HAP-1 (cell line): Measurements from ENCODE around the gene KSR2.
"Not testable (repeated sequence)": the region's sequence is repeated elsewhere in the genome, so short reads cannot be mapped to it uniquely, and the experiment has no call there.

Experiments
- DNase-seq, 2 experiments: peaks; one replicate each; pipeline ENCODE4 v3.0.0-alpha.2; 2016 to 2020; ENCODE audit warnings: low spot score in 2 of 2
- H3K27me3 ChIP-seq: fragments of 250-450 bp; sonication (Bioruptor Pico); 2 replicates; pipeline ENCODE4 v1.5.1; 2020; ENCODE audit warnings: low read depth, mild to moderate bottlenecking, moderate library complexity
- H3K36me3 ChIP-seq: fragments of 250-450 bp; sonication (Bioruptor Pico); replicated peaks from 2 replicates; pipeline ENCODE4 v1.5.1; 2020; ENCODE audit warnings: mild to moderate bottlenecking
- H3K4me1 ChIP-seq: fragments of 250-450 bp; sonication (Bioruptor Pico); 2 replicates; pipeline ENCODE4 v1.5.1; 2020; ENCODE audit warnings: mild to moderate bottlenecking
- H3K4me3 ChIP-seq: fragments of 250-450 bp; sonication (Bioruptor Pico); 2 replicates; pipeline ENCODE4 v1.5.1; 2020; ENCODE audit warnings: mild to moderate bottlenecking, moderate library complexity
- H3K9me3 ChIP-seq: fragments of 250-450 bp; sonication (Bioruptor Pico); 2 replicates; pipeline ENCODE4 v1.5.1; 2020; ENCODE audit warnings: mild to moderate bottlenecking, moderate library complexity
- in situ Hi-C: fragments of 300-500 bp; cut with MboI; formaldehyde crosslinking; loops from 3 replicates; pipeline ENCODE4 v1.14.3; 2020; ENCODE audit warnings: low sequenced_read_pairs, inconsistent platforms, mixed read lengths

KSR2 gene

DNA sequence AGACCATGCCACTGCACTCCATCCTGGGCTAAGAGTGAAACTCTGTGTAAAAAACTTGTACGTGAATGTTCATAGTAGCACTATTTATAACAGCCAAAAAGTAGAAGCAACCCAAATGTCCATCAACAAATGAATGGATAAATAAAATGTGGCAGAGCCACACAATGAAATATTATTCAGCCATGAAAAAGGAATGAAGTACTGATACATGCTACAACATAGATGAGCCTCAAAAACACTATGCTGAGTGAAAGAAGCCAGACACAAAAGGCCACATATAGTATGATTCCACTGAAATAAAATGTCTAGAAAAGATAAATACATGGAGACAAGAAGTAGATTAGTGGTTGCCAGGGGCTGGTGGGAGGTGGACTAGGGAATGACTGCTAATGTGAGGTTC is 72.8 kb downstream of the KSR2 start:
- H3K9me3 ChIP-seq, result no peaks in the 10 kb centered on the region
- no peak for DNase-seq
- no peaks in the 10 kb centered on the region for H3K4me1 ChIP-seq
- H3K36me3 ChIP-seq, result no peaks in the 10 kb centered on the region
- in situ Hi-C loops, result no loop called here
- H3K27me3 ChIP-seq, result no peaks in the 10 kb centered on the region; the same call in 1 of the 2 replicates
- no peak overlapping the region for H3K4me3 ChIP-seq

DNA sequence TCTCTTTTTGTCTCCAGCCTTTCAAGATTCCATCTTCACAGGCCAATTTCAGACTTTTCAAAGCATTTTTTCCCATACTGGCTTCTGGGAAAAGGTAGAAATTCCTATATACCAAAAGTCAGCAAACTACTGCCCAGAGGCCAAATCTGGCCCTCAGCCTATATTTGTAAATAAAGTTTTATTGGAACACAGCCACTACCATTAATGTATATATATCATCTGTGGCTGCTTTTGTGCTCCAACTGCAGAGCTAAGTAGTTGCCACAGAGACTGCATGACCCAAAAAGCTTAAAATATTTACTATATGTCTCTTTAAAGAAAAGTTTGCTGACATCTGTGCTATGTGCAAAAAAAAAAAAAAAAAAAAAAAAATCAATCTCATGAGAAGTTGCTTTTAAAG is 76.3 kb downstream of the KSR2 start:
- H3K4me1 ChIP-seq, result no peaks in the 10 kb centered on the region
- no peak overlapping the region for H3K4me3 ChIP-seq
- H3K27me3 ChIP-seq, result no peaks in the 10 kb centered on the region
- in situ Hi-C loops, result no loop called here
- no peaks in the 10 kb centered on the region for H3K9me3 ChIP-seq
- H3K36me3 ChIP-seq, result no peaks in the 10 kb centered on the region
- no peak for DNase-seq

- H3K4me1 ChIP-seq, H3K4me3 ChIP-seq, H3K27me3 ChIP-seq, H3K36me3 ChIP-seq, H3K9me3 ChIP-seq, DNase-seq, in situ Hi-C loops: not testable (repeated sequence)
Measured at GRCh38 chr12:117891265-117891664, 77.5 kb downstream of the KSR2 start.

- Histone ChIP-seq H3K4me3 (no peak overlapping the region), H3K36me3 (no peaks in the 10 kb centered on the region), H3K9me3 (no peaks in the 10 kb centered on the region), H3K4me1 (no peaks in the 10 kb centered on the region), H3K27me3 (no peaks in the 10 kb centered on the region)
- in situ Hi-C loops, result no loop called here
- DNase-seq, result no peak
Measured at GRCh38 chr12:117890644-117891043, 78.1 kb downstream of the KSR2 start.

DNA sequence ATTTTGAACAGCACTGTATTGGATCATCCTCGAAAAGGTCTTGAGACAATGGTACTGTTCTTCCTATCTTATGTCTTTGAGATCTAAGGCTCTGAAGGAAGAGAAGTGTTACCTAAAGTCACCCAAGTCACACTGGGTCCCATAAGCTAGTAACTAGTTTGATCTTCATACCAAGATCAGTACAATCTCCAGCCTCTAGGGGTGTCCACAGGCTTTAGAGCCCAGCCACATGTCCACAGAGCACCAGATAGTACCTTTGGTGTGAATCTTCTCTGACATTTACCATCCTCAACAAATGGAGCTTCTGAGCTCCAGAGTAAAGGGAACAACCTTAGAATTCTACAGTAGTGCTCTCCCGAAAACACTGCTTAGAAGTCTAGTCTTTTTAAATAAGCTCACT is 78.7 kb downstream of the KSR2 start:
- Histone ChIP-seq H3K36me3 (no peaks in the 10 kb centered on the region), H3K9me3 (no peaks in the 10 kb centered on the region), H3K4me1 (no peaks in the 10 kb centered on the region), H3K4me3 (no peak overlapping the region), H3K27me3 (no peaks in the 10 kb centered on the region)
- in situ Hi-C loops, result no loop called here
- no peak for DNase-seq

GRCh38 chr12:117889098-117889497 is 79.7 kb downstream of the KSR2 start:
- no peak overlapping the region for H3K4me3 ChIP-seq
- no peaks in the 10 kb centered on the region for H3K27me3 ChIP-seq
- no peaks in the 10 kb centered on the region for H3K9me3 ChIP-seq
- no peaks in the 10 kb centered on the region for H3K4me1 ChIP-seq
- no peak for DNase-seq
- H3K36me3 ChIP-seq, result no peaks in the 10 kb centered on the region
- in situ Hi-C loops, result no loop called here

DNA sequence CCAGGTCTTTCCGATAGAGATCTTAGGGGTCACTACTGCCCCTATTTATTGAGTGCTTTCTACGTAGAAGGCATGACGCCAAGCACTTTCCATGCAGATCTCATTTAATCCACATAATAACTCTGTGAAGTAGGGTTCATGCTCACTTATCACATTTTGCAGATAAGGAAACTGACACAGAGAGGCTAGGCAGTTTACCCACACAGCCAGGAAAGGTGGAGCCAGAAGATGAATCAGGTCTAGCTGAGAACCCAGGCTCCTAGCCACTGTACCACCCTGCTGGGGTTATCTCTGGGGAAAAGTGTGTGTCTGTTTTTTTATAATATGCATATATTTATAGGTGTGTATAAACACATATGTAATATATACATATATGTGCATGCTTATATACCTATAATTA is 83.6 kb downstream of the KSR2 start:
- Histone ChIP-seq H3K36me3 (no peaks in the 10 kb centered on the region), H3K4me1 (no peaks in the 10 kb centered on the region), H3K4me3 (no peak overlapping the region), H3K27me3 (no peaks in the 10 kb centered on the region), H3K9me3 (no peaks in the 10 kb centered on the region)
- DNase-seq, result no peak
- in situ Hi-C loops, result no loop called here

- Histone ChIP-seq H3K36me3 (no peaks in the 10 kb centered on the region), H3K27me3 (no peaks in the 10 kb centered on the region), H3K4me1 (no peaks in the 10 kb centered on the region), H3K4me3 (no peak overlapping the region), H3K9me3 (no peaks in the 10 kb centered on the region)
- no peak for DNase-seq
- in situ Hi-C loops, result no loop called here
Measured at GRCh38 chr12:117884161-117884560, 84.6 kb downstream of the KSR2 start.

DNA sequence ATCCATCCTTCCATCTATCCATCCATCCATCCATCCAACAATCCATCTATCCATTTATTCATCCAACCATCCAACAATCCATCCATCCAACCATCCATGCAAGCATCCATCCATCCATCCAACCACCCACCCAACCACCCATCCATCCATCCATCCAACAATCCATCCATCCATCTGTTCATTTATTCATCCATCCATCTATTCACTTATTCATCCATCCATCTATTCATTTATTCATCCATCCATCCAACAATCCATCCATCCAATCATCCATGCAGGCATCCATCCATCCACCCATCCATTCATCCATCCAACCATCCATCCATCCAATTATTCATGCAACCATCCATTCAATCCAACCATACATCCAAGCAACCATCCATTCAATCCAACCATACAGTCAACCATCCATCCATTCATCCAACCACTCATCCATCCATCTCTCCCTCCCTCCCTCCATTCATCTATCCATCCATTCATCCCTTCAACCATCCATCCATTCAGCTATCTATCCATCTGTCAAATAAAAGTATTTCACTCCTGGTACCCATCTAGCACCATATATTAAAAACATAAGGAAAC is 86.1 kb downstream of the KSR2 start:
- no peak for DNase-seq
- Histone ChIP-seq H3K27me3 (peaks cover 4% of the 10 kb centered on the region), H3K36me3 (no peaks in the 10 kb centered on the region), H3K9me3 (no peaks in the 10 kb centered on the region), H3K4me1 (no peaks in the 10 kb centered on the region), H3K4me3 (no peak overlapping the region)
- in situ Hi-C loops, result no loop called here

- H3K27me3 ChIP-seq, result peaks cover 4% of the 10 kb centered on the region
- no peaks in the 10 kb centered on the region for H3K9me3 ChIP-seq
- no peaks in the 10 kb centered on the region for H3K4me1 ChIP-seq
- in situ Hi-C loops, result no loop called here
- no peak overlapping the region for H3K4me3 ChIP-seq
- H3K36me3 ChIP-seq, result no peaks in the 10 kb centered on the region
- DNase-seq, result no peak
Measured at GRCh38 chr12:117882181-117882580, 86.6 kb downstream of the KSR2 start.

DNA sequence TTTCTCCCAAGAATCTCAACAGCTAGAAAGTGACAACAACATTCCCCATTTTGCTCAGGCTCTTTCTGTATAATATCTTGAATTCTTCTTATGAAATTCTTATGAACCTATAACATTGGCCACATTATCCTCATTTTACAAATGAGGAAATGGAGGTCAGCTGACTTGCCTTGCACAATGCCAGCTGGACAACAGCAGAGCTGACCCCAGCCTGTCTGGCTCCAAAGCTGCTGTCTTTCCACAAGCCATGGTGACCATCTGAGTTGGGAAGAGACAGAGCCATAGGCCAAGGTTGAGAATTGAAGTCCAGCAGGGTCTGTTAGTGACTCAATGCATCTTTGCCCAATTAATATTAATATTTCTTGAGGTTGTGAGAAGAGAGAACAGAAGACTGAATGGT is 87.3 kb downstream of the KSR2 start:
- no peaks in the 10 kb centered on the region for H3K9me3 ChIP-seq
- H3K36me3 ChIP-seq, result no peaks in the 10 kb centered on the region
- no peaks in the 10 kb centered on the region for H3K4me1 ChIP-seq
- H3K4me3 ChIP-seq, result no peak overlapping the region
- peaks cover 4% of the 10 kb centered on the region for H3K27me3 ChIP-seq
- in situ Hi-C loops, result no loop called here
- no peak for DNase-seq

GRCh38 chr12:117878605-117879004 is 90.2 kb downstream of the KSR2 start:
- H3K27me3 ChIP-seq, result peaks cover 4% of the 10 kb centered on the region
- H3K4me1 ChIP-seq, result no peaks in the 10 kb centered on the region
- H3K4me3 ChIP-seq, result no peak overlapping the region
- no peaks in the 10 kb centered on the region for H3K36me3 ChIP-seq
- no peaks in the 10 kb centered on the region for H3K9me3 ChIP-seq
- DNase-seq, result no peak
- in situ Hi-C loops, result loop anchor here (10.0 kb wide), 1 partner anchor 136 kb away; the partner anchor contains the start of gene RFC5

GRCh38 chr12:117876436-117876816 is 92.4 kb downstream of the KSR2 start:
- in situ Hi-C loops, result loop anchor here (10.0 kb wide), 1 partner anchor 138 kb away; the partner anchor contains the start of gene RFC5
- no peaks in the 10 kb centered on the region for H3K4me1 ChIP-seq
- no peaks in the 10 kb centered on the region for H3K9me3 ChIP-seq
- no peak for DNase-seq
- H3K4me3 ChIP-seq, result no peak overlapping the region
- H3K27me3 ChIP-seq, result peaks cover 4% of the 10 kb centered on the region
- no peaks in the 10 kb centered on the region for H3K36me3 ChIP-seq

- DNase-seq, result peak; percentile 51 to 81
- peaks cover 4% of the 10 kb centered on the region for H3K27me3 ChIP-seq
- H3K4me3 ChIP-seq, result no peak overlapping the region
- in situ Hi-C loops, result loop anchor here (10.0 kb wide), 1 partner anchor 139 kb away; the partner anchor contains the start of gene RFC5
- no peaks in the 10 kb centered on the region for H3K4me1 ChIP-seq
- H3K36me3 ChIP-seq, result no peaks in the 10 kb centered on the region
- no peaks in the 10 kb centered on the region for H3K9me3 ChIP-seq
Measured at GRCh38 chr12:117875744-117876435, 92.9 kb downstream of the KSR2 start.
